Vagina (tissue), 2 donors: Measurements from ENCODE around the gene TRMT61A.

Source experiments
- CTCF ChIP-seq, 3 experiments: fragments of 450-650 bp in 2 of 3; fragments of 200-600 bp in 1 of 3; sonication (generic) in 1 of 3; IDR thresholded peaks; one replicate each; pipeline ENCODE4 v1.5.1; 2017 to 2019; ENCODE audit warnings: antibody characterized with exemption in 3 of 3, mild to moderate bottlenecking in 2 of 3, moderate library complexity in 2 of 3
- POLR2A ChIP-seq, 2 donors: fragments of 450-650 bp; IDR thresholded peaks; one replicate each; pipeline ENCODE4 v1.6.1; 2017; ENCODE audit warnings: antibody characterized with exemption in 2 of 2, mild to moderate bottlenecking in 2 of 2, moderate library complexity in 2 of 2
- POLR2AphosphoS5 ChIP-seq, 2 donors: sonication (generic); formaldehyde crosslinking; IDR thresholded peaks; one replicate each; pipeline ENCODE4 v1.9.0; 2017; ENCODE audit warnings: antibody characterized with exemption in 2 of 2, mild to moderate bottlenecking in 2 of 2, low read depth in 1 of 2; ENCODE audit not compliant: insufficient read depth in 1 of 2

DNA sequence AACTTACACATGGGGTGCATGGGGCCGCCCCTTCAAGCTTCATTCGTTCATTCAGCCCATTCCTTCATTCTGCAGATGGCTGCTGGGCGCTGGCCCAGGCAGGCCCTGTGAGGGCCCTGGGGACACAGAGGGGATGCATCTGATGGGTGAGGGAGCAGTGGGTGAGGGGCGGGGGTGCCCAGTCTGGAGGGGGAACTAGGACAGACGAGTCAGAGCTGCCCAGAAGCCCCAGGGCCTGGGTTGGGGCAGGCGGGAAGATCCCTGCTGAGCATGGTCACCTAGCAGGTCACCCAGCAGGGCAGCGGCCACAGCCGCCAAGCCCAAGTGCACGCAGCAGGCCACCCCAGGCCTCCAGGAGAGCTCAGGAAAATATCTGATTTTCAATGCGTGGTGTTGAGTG, 14.1 kb downstream of the TRMT61A start:
- TF ChIP-seq CTCF (IDR thresholded peaks at IDR 0.05) (no peak), POLR2AphosphoS5 (IDR thresholded peaks at IDR 0.05; ENCODE audit: insufficient read depth in 1 of 2, low read depth in 1 of 2) (no peak), POLR2A (IDR thresholded peaks at IDR 0.05) (no peak)
